ENCODE results near the gene FHOD3.

The FHOD3 gene

DNA sequence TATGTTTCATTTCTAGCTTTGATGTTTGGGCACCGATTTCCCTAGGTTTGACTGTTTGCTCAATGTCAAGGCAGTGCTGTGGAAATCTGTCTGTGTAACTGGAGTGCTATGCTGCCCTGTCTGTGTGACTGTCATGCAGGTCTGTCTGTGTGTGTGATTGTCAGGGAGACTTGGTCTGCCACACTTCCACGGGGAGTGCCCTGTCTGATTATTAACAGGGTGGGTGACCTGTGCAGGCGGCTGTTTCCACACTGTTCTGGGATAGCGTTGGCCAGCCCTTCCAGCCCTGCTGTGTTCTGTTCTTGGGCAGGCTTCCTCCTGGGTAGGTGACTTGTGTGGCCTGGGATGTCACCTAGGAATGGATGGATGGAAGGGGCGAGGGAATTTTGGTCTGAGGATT lies 85.3 kb downstream of the FHOD3 start:
- no peaks in the 10 kb centered on the region for H3K79me2 ChIP-seq (ENCODE audit: low read length)
- H3K27ac ChIP-seq (ENCODE audit: low read length): no peak overlapping the region
- no peak for DNase-seq
- H3K4me1 ChIP-seq (ENCODE audit: low read length): no peaks in the 10 kb centered on the region
- no peak overlapping the region for H3K4me2 ChIP-seq (ENCODE audit: low read depth, low read length)
- H4K20me1 ChIP-seq (ENCODE audit: insufficient read depth, low read length): no peaks in the 10 kb centered on the region
- H3K27me3 ChIP-seq (replicated peaks; ENCODE audit: insufficient read depth, low read length): no peaks in the 10 kb centered on the region
- H3K36me3 ChIP-seq (replicated peaks; ENCODE audit: insufficient read depth, low read length): no peaks in the 10 kb centered on the region
- no peaks in the 10 kb centered on the region for H3F3A ChIP-seq (ENCODE audit: insufficient read depth, low read length)
- H3K9me3 ChIP-seq (replicated peaks; ENCODE audit: insufficient read depth, low read length): no peaks in the 10 kb centered on the region
- H3K9ac ChIP-seq (ENCODE audit: low read length): no peak overlapping the region
- TF ChIP-seq EZH2phosphoT487 (IDR thresholded peaks at IDR 0.05; ENCODE audit: low read length) (no peak), EZH2 (optimal IDR thresholded peaks at IDR 0.05; ENCODE audit: low read depth, low read length) (no peak)
- no peak overlapping the region for H3K4me3 ChIP-seq (ENCODE audit: low read length)
- no peaks in the 10 kb centered on the region for H3K9me2 ChIP-seq (replicated peaks; ENCODE audit: insufficient read depth, low read length)
- H2AFZ ChIP-seq (ENCODE audit: low read length): no peak overlapping the region

DNA sequence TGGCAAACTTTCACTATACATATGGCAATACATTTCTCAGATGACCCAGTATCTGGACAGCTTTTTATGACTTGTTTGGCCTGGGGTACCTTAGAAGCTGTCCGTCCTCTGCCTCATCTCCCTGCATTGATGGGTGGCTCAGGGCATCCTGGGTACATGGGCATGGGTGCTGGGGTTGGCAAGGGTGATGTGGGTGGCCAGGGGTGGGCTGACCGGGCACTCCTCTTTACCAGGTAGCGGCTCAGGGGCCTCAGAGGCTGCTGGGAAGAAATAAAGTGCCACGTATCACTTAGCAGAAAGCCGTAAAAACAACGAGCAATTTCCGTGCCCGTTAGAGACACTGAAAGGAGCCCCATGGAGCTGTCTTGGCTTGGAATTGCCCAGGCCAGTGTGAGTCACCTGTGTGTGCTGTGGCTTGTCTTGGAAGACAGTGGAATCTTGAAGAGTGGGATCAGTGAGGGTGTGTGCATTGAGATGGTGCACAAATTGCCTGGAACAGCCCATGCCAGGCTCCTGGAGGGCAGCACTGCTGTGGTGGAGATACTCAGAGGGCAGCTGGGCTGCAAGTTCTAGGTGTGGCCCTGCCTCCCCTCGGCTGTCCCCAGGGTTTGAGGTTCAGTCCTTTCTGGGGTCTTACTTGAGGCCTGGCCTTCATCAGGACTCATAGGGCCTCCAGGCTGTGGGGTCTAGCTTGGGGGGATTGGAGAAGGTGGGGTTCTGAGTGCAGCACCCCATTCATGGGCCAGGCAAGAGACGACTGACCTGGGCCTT lies 88.8 kb downstream of the FHOD3 start:
- no peak overlapping the region for H2AFZ ChIP-seq (ENCODE audit: low read length)
- H3K4me2 ChIP-seq (ENCODE audit: low read depth, low read length): no peak overlapping the region
- H4K20me1 ChIP-seq (ENCODE audit: insufficient read depth, low read length): no peaks in the 10 kb centered on the region
- no peaks in the 10 kb centered on the region for H3K79me2 ChIP-seq (ENCODE audit: low read length)
- H3F3A ChIP-seq (ENCODE audit: insufficient read depth, low read length): no peaks in the 10 kb centered on the region
- H3K4me3 ChIP-seq (ENCODE audit: low read length): no peak overlapping the region
- no peaks in the 10 kb centered on the region for H3K9me3 ChIP-seq (replicated peaks; ENCODE audit: insufficient read depth, low read length)
- H3K27ac ChIP-seq (ENCODE audit: low read length): no peak overlapping the region
- TF ChIP-seq EZH2phosphoT487 (IDR thresholded peaks at IDR 0.05; ENCODE audit: low read length): no peak
- TF ChIP-seq EZH2 (optimal IDR thresholded peaks at IDR 0.05; ENCODE audit: low read depth, low read length): no peak
- TF ChIP-seq, protein P1, sequence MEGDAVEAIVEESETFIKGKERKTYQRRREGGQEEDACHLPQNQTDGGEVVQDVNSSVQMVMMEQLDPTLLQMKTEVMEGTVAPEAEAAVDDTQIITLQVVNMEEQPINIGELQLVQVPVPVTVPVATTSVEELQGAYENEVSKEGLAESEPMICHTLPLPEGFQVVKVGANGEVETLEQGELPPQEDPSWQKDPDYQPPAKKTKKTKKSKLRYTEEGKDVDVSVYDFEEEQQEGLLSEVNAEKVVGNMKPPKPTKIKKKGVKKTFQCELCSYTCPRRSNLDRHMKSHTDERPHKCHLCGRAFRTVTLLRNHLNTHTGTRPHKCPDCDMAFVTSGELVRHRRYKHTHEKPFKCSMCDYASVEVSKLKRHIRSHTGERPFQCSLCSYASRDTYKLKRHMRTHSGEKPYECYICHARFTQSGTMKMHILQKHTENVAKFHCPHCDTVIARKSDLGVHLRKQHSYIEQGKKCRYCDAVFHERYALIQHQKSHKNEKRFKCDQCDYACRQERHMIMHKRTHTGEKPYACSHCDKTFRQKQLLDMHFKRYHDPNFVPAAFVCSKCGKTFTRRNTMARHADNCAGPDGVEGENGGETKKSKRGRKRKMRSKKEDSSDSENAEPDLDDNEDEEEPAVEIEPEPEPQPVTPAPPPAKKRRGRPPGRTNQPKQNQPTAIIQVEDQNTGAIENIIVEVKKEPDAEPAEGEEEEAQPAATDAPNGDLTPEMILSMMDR (IDR thresholded peaks at IDR 0.05; ENCODE audit: low read length): no peak
- H3K36me3 ChIP-seq (replicated peaks; ENCODE audit: insufficient read depth, low read length): no peaks in the 10 kb centered on the region
- H3K9ac ChIP-seq (ENCODE audit: low read length): no peak overlapping the region
- H3K27me3 ChIP-seq (replicated peaks; ENCODE audit: insufficient read depth, low read length): no peaks in the 10 kb centered on the region
- H3K4me1 ChIP-seq (ENCODE audit: low read length): no peaks in the 10 kb centered on the region
- DNase-seq: no peak
- H3K9me2 ChIP-seq (replicated peaks; ENCODE audit: insufficient read depth, low read length): no peaks in the 10 kb centered on the region

GRCh38 chr18:36387310-36387709 lies 89.8 kb downstream of the FHOD3 start:
- H3K9me3 ChIP-seq (replicated peaks; ENCODE audit: insufficient read depth, low read length): no peaks in the 10 kb centered on the region
- H3K27me3 ChIP-seq (replicated peaks; ENCODE audit: insufficient read depth, low read length): no peaks in the 10 kb centered on the region
- H3K9ac ChIP-seq (ENCODE audit: low read length): no peak overlapping the region
- TF ChIP-seq, protein P1 (IDR thresholded peaks at IDR 0.05; ENCODE audit: low read length): no peak
- no peak for TF ChIP-seq EZH2 (optimal IDR thresholded peaks at IDR 0.05; ENCODE audit: low read depth, low read length)
- no peak for TF ChIP-seq EZH2phosphoT487 (IDR thresholded peaks at IDR 0.05; ENCODE audit: low read length)
- H2AFZ ChIP-seq (ENCODE audit: low read length): no peak overlapping the region
- H3K79me2 ChIP-seq (ENCODE audit: low read length): no peaks in the 10 kb centered on the region
- no peaks in the 10 kb centered on the region for H3F3A ChIP-seq (ENCODE audit: insufficient read depth, low read length)
- no peaks in the 10 kb centered on the region for H3K9me2 ChIP-seq (replicated peaks; ENCODE audit: insufficient read depth, low read length)
- H3K4me1 ChIP-seq (ENCODE audit: low read length): no peaks in the 10 kb centered on the region
- H3K36me3 ChIP-seq (replicated peaks; ENCODE audit: insufficient read depth, low read length): no peaks in the 10 kb centered on the region
- no peak overlapping the region for H3K27ac ChIP-seq (ENCODE audit: low read length)
- H4K20me1 ChIP-seq (ENCODE audit: insufficient read depth, low read length): no peaks in the 10 kb centered on the region
- H3K4me3 ChIP-seq (ENCODE audit: low read length): no peak overlapping the region
- H3K4me2 ChIP-seq (ENCODE audit: low read depth, low read length): no peak overlapping the region
- no peak for DNase-seq

GRCh38 chr18:36388310-36388709 lies 90.8 kb downstream of the FHOD3 start:
- Histone ChIP-seq H3K79me2 (ENCODE audit: low read length) (no peaks in the 10 kb centered on the region), H3K36me3 (replicated peaks; ENCODE audit: insufficient read depth, low read length) (no peaks in the 10 kb centered on the region), H3K4me1 (ENCODE audit: low read length) (no peaks in the 10 kb centered on the region), H3K9me3 (replicated peaks; ENCODE audit: insufficient read depth, low read length) (no peaks in the 10 kb centered on the region), H3K4me3 (ENCODE audit: low read length) (no peak overlapping the region), H3K27me3 (replicated peaks; ENCODE audit: insufficient read depth, low read length) (no peaks in the 10 kb centered on the region), H2AFZ (ENCODE audit: low read length) (no peak overlapping the region), H3K9ac (ENCODE audit: low read length) (no peak overlapping the region), H3K9me2 (replicated peaks; ENCODE audit: insufficient read depth, low read length) (no peaks in the 10 kb centered on the region), H3K27ac (ENCODE audit: low read length) (no peak overlapping the region), H3K4me2 (ENCODE audit: low read depth, low read length) (no peak overlapping the region), H3F3A (ENCODE audit: insufficient read depth, low read length) (no peaks in the 10 kb centered on the region), H4K20me1 (ENCODE audit: insufficient read depth, low read length) (no peaks in the 10 kb centered on the region)
- TF ChIP-seq EZH2phosphoT487 (IDR thresholded peaks at IDR 0.05; ENCODE audit: low read length) (no peak), EZH2 (optimal IDR thresholded peaks at IDR 0.05; ENCODE audit: low read depth, low read length) (no peak)
- TF ChIP-seq, protein P1 (IDR thresholded peaks at IDR 0.05; ENCODE audit: low read length): no peak
- DNase-seq: no peak

All from MM.1S (cell line).